GM12875 (cell line): Measurements from ENCODE around the gene SECISBP2.
A peak's percentile ranks its signal among the peaks of the same experiment; 100 is the strongest.
"Not testable (repeated sequence)": the region's sequence is repeated elsewhere in the genome, so short reads cannot be mapped to it uniquely, and the experiment has no call there.

Source experiments
- H3K4me3 ChIP-seq: one replicate; pipeline ENCODE4 v1.5.1; 2011; ENCODE audit warnings: low read depth, low read length, control low read depth
- CTCF ChIP-seq: IDR thresholded peaks from 2 replicates; pipeline ENCODE4 v1.5.1; 2011; ENCODE audit warnings: low read depth, mild to moderate bottlenecking, control low read depth, inconsistent platforms, low read length, moderate library complexity, borderline replicate concordance; ENCODE audit not compliant: insufficient read depth

SECISBP2 gene, protein sequence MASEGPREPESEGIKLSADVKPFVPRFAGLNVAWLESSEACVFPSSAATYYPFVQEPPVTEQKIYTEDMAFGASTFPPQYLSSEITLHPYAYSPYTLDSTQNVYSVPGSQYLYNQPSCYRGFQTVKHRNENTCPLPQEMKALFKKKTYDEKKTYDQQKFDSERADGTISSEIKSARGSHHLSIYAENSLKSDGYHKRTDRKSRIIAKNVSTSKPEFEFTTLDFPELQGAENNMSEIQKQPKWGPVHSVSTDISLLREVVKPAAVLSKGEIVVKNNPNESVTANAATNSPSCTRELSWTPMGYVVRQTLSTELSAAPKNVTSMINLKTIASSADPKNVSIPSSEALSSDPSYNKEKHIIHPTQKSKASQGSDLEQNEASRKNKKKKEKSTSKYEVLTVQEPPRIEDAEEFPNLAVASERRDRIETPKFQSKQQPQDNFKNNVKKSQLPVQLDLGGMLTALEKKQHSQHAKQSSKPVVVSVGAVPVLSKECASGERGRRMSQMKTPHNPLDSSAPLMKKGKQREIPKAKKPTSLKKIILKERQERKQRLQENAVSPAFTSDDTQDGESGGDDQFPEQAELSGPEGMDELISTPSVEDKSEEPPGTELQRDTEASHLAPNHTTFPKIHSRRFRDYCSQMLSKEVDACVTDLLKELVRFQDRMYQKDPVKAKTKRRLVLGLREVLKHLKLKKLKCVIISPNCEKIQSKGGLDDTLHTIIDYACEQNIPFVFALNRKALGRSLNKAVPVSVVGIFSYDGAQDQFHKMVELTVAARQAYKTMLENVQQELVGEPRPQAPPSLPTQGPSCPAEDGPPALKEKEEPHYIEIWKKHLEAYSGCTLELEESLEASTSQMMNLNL

DNA sequence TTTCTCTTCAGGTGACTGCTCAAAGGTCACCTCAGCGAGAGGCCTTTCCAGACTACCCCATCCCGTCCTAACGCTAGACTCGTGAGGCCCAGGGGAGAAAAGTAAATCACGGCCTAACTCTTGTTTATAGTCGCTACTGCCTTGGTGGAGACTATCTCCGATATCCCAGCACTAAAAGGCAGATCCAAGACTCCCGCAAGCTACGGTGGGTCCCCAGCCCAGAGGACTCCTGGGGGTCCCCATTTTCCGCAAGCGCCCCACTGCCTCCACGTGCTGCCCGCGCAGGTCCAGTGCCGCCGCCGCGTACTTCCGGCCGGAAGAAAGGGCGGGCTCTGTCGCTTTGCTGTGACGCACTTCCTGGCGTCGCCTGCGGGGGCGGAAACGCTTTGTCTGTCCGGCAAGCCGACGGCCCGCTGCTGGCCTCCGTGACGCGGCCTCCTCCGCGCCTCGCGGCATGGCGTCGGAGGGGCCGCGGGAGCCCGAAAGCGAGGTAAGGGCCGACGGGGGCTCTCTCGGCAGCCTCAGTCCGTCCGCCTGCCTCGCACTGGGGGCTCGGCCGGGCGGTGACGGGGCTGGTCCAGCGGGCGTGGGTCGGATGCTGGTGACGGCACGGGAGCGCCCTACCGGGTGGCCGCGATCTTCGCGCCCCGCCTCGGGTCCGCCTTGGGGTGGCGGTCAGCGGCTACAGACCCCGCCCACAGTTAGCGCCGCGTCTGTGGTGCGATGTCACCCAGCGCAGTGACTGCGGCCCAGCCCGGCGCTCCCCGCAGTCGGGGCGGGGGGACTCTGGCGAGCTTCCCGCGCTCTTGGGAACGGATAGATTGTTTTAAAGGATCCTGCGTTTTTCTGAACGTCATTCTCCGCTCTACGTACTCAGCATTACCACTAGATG, at the start of gene SECISBP2:
SECISBP2 (plus strand) TSS at position 378 of the 892 bp plus-strand sequence; CDS start at position 455, 77 bp downstream.
- peak within 1 kb of the TSS; percentile 96 for H3K4me3 ChIP-seq
- TF ChIP-seq CTCF, result peak; percentile 60; the same call in 1 of the 2 replicates

- H3K4me3 ChIP-seq, result no peak overlapping the region
- TF ChIP-seq CTCF, result no peak
Observed at GRCh38 chr9:89273528-89274279, 44.6 kb upstream of the SECISBP2 start.

DNA sequence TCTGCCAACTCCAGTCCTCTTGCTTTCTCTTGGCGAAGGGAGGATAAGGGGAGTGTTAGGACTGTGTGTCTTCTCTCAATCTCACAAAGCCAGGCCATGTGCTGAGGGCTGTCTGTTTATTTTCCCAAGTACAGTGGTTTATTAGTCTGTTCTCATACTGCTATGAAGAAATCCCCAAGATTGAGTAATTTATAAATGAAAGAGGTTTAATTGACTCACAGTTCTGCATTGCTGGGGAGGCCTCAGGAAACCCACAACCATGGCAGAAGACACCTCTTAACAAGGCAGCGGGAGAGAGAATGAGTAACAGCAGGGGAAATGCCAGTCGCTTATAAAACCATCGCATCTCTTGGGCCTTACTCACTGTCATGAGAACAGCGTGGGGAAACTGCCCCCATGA, 43.5 kb upstream of the SECISBP2 start:
- TF ChIP-seq CTCF, result no peak
- H3K4me3 ChIP-seq, result no peak overlapping the region

- not testable (repeated sequence) for H3K4me3 ChIP-seq
Observed at GRCh38 chr9:89276040-89276439, 42.3 kb upstream of the SECISBP2 start.

DNA sequence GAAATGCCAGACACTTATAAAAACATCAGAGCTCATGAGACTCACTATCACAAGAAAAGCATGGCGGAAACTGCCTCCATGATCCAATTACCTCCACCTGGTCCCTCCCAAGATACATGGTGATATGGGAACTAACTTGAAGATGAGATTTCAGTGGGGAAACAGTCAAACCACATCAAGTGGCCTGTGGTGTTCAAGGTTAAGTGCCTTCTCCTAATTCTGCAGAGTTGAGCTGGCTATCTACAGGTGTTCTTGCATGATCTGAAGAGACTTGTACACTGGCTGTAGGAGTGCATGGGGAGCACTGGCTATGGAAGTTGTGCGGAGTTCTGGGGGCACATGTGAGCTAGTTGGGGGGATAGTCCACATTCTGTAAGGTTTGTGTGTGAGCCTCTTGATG, 41.3 kb upstream of the SECISBP2 start:
- no peak overlapping the region for H3K4me3 ChIP-seq
- TF ChIP-seq CTCF, result no peak

- no peak overlapping the region for H3K4me3 ChIP-seq
- TF ChIP-seq CTCF, result no peak
Observed at GRCh38 chr9:89277454-89277853, 40.8 kb upstream of the SECISBP2 start.
